AG04449 (cell line): ENCODE data around the gene RALY.

ENCODE experiments used
- CTCF ChIA-PET: fragments of 350-600 bp; formaldehyde crosslinking; extraction: SDS; loops from one replicate; lab custom pipeline; 2021; ENCODE audit warnings: antibody characterized with exemption; lab: Yijun Ruan, JAX
- POLR2A ChIA-PET: fragments of 400-600, 350-600 bp; formaldehyde crosslinking; extraction: SDS; loops from one replicate; lab custom pipeline; 2020; ENCODE audit warnings: antibody characterized with exemption, inconsistent platforms; lab: Yijun Ruan, JAX
- DNase-seq: peaks from one replicate; pipeline ENCODE4 v3.0.0-alpha.2; 2010; ENCODE audit warnings: low read depth, low spot score
- H3K4me3 ChIP-seq: 2 replicates; pipeline ENCODE4 v1.5.1; 2011; ENCODE audit warnings: low read depth, mild to moderate bottlenecking, control low read depth, low read length
- CTCF ChIP-seq: IDR thresholded peaks from one replicate; pipeline ENCODE4 v1.5.1; 2011; ENCODE audit warnings: mild to moderate bottlenecking, moderate library complexity, low read length, control low read depth, inconsistent platforms; ENCODE audit not compliant: insufficient read depth; ENCODE audit errors: missing control alignments

The RALY gene

GRCh38 chr20:33954504-33954903 lies 39.2 kb upstream of the RALY start:
- ChIA-PET POLR2A (no interaction called here), CTCF (no interaction called here)
- no peak for DNase-seq

GRCh38 chr20:33963751-33964150 lies 30.0 kb upstream of the RALY start:
- TF ChIP-seq CTCF = no peak
- POLR2A ChIA-PET = no interaction called here
- CTCF ChIA-PET = no interaction called here
- no peak overlapping the region for H3K4me3 ChIP-seq
- DNase-seq = no peak

More at GRCh38 chr20:33954504-33954903, 39.2 kb upstream of the RALY start:
- H3K4me3 ChIP-seq = no peak overlapping the region
- TF ChIP-seq CTCF = no peak

GRCh38 chr20:33964441-33964840 lies 29.3 kb upstream of the RALY start:
- POLR2A ChIA-PET = no interaction called here

GRCh38 chr20:33967126-33967525 lies 26.6 kb upstream of the RALY start:
- TF ChIP-seq CTCF = no peak
- H3K4me3 ChIP-seq = no peak overlapping the region
- POLR2A ChIA-PET = no interaction called here
- no peak for DNase-seq
- CTCF ChIA-PET = no interaction called here

More at GRCh38 chr20:33964441-33964840, 29.3 kb upstream of the RALY start:
- H3K4me3 ChIP-seq = no peak overlapping the region
- CTCF ChIA-PET = no interaction called here
- DNase-seq = no peak
- no peak for TF ChIP-seq CTCF

GRCh38 chr20:33969563-33969962 lies 24.1 kb upstream of the RALY start:
- no peak overlapping the region for H3K4me3 ChIP-seq
- TF ChIP-seq CTCF = no peak
- ChIA-PET POLR2A (no interaction called here), CTCF (interaction anchor here (1.8 kb wide), 1 partner anchor 100 kb away, joined by 4 read pairs; no protein-coding TSS in a partner anchor)
- no peak for DNase-seq

GRCh38 chr20:33970229-33970628 lies 23.5 kb upstream of the RALY start:
- ChIA-PET CTCF (interaction anchor here (1.8 kb wide), 1 partner anchor 99 kb away, joined by 4 read pairs; no protein-coding TSS in a partner anchor), POLR2A (no interaction called here)
- no peak overlapping the region for H3K4me3 ChIP-seq
- TF ChIP-seq CTCF = no peak
- DNase-seq = no peak
